ENCODE results near the gene JPH3.

The JPH3 gene

DNA sequence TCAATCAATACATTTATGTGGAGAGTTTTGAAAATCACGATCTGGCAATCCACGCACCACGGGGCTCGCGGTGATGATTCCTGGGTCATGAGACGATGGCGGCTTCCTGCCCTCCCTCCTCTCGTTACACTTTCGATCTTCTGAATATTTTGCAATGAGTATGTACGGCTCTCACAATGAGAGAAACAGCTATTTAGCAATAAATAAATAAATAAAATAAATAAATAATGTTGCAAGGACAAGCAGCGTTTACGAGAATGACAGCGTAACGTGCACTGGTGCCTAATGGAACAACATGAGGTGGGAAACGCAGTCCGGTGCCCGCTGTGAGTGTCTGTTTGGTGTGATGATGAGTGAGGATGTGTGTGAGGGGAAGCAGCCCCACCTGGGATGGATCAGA is 46.7 kb upstream of the JPH3 start:
- Histone ChIP-seq H3F3A (ENCODE audit: control insufficient read depth, insufficient read depth) (no peaks in the 10 kb centered on the region), H3K27ac (ENCODE audit: low read depth, low read length) (no peak overlapping the region), H3K79me2 (ENCODE audit: control insufficient read depth, low read length) (no peaks in the 10 kb centered on the region), H3K36me3 (ENCODE audit: control insufficient read depth, low read length) (no peaks in the 10 kb centered on the region), H3K9me3 (ENCODE audit: control insufficient read depth, insufficient read depth, low read length) (no peaks in the 10 kb centered on the region; the same call in 1 of the 2 replicates), H3K4me1 (ENCODE audit: control insufficient read depth, low read length) (peaks cover 2% of the 10 kb centered on the region; the same call in 1 of the 2 replicates), H4K20me1 (ENCODE audit: control insufficient read depth, insufficient read depth, low read depth, low read length) (no peaks in the 10 kb centered on the region), H3K4me3 (ENCODE audit: low read length) (no peak overlapping the region), H3K9me2 (replicated peaks; ENCODE audit: control insufficient read depth, low read length) (no peaks in the 10 kb centered on the region), H3K4me2 (ENCODE audit: low read length) (no peak overlapping the region), H3K27me3 (ENCODE audit: control insufficient read depth, low read length) (no peaks in the 10 kb centered on the region)
- no peak for TF ChIP-seq EZH2phosphoT487 (IDR thresholded peaks at IDR 0.05; ENCODE audit: borderline replicate concordance, low read length)

DNA sequence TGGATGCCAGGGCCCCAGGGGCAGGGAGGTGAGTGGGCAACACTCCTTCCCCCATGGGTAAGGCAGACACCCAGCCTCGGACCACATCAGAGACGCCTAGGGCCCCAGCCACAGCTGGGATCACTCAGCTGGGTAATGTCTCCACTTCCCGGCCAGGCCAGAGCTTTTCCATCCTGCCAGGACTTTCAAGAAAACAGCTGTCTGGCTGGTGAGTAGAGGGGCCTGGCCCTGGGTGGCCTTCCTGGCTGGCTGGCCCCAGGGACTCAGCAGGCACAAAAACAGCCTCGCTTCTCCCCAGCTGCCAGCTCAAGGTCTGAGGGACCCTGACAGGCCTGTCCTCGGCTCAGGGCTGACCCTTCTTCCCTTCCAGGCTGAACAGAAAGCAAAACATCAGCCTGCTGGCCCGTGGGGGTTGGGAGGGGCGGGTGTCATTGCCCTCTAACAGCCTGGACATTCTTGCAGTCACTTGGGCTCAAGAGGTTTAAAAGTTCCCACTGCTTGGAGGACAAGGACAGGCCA is 45.3 kb upstream of the JPH3 start:
- Histone ChIP-seq H3K4me2 (ENCODE audit: low read length) (no peak overlapping the region), H3K9me3 (ENCODE audit: control insufficient read depth, insufficient read depth, low read length) (no peaks in the 10 kb centered on the region; the same call in 1 of the 2 replicates), H3K4me3 (ENCODE audit: low read length) (no peak overlapping the region), H3K27me3 (ENCODE audit: control insufficient read depth, low read length) (no peaks in the 10 kb centered on the region), H3K9me2 (replicated peaks; ENCODE audit: control insufficient read depth, low read length) (no peaks in the 10 kb centered on the region), H3K79me2 (ENCODE audit: control insufficient read depth, low read length) (no peaks in the 10 kb centered on the region), H3F3A (ENCODE audit: control insufficient read depth, insufficient read depth) (no peaks in the 10 kb centered on the region), H3K4me1 (ENCODE audit: control insufficient read depth, low read length) (peaks cover 3% of the 10 kb centered on the region; the same call in 1 of the 2 replicates), H3K36me3 (ENCODE audit: control insufficient read depth, low read length) (no peaks in the 10 kb centered on the region), H4K20me1 (ENCODE audit: control insufficient read depth, insufficient read depth, low read depth, low read length) (no peaks in the 10 kb centered on the region), H3K27ac (ENCODE audit: low read depth, low read length) (no peak overlapping the region)
- no peak for TF ChIP-seq EZH2phosphoT487 (IDR thresholded peaks at IDR 0.05; ENCODE audit: borderline replicate concordance, low read length)

DNA sequence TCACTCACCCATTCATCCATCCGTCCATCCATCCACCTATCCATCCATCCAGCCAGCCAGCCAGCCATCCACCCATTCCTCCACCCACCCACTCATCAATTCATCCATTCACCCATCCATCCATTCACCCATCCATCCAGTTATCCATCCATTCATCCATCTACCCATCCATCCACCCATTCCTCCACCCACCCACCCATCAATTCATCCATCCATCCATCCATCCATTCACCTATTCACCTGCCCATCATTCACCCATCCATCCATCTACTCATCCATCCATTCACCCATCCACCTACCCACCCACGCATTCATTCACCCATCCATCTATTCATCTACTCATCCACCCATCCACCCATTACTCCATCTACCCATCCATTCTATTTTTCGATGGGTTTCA is 43.6 kb upstream of the JPH3 start:
- Histone ChIP-seq H3K79me2 (ENCODE audit: control insufficient read depth, low read length) (no peaks in the 10 kb centered on the region), H3K27me3 (ENCODE audit: control insufficient read depth, low read length) (no peaks in the 10 kb centered on the region), H3K9me3 (ENCODE audit: control insufficient read depth, insufficient read depth, low read length) (no peaks in the 10 kb centered on the region; the same call in 1 of the 2 replicates)

DNA sequence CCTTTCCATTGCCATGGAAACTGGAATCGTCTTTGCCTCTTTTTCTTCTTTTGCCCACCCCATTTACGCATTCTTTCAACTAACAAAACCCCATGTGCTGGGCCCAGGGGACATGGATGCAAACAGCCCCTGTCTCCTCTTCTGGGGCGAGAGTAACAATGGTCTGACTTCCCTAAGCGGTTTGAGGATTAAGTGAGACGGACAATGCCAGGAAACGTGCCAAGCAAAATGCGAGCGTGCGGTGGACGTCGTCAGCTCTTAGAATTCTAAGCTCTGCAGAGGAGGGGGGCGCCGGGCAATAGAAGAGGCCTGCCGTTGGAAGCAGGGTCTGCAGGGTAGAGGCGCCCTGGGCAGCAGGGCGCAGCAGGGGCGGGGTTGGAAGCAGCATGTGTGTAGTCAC is 42.4 kb upstream of the JPH3 start:
- Histone ChIP-seq H3K27ac (ENCODE audit: low read depth, low read length) (no peak overlapping the region), H3K4me3 (ENCODE audit: low read length) (no peak overlapping the region), H4K20me1 (ENCODE audit: control insufficient read depth, insufficient read depth, low read depth, low read length) (no peaks in the 10 kb centered on the region), H3F3A (ENCODE audit: control insufficient read depth, insufficient read depth) (no peaks in the 10 kb centered on the region), H3K36me3 (ENCODE audit: control insufficient read depth, low read length) (no peaks in the 10 kb centered on the region), H3K9me3 (ENCODE audit: control insufficient read depth, insufficient read depth, low read length) (peaks cover 4% of the 10 kb centered on the region; the same call in 1 of the 2 replicates), H3K4me2 (ENCODE audit: low read length) (no peak overlapping the region), H3K4me1 (ENCODE audit: control insufficient read depth, low read length) (peaks cover 3% of the 10 kb centered on the region; the same call in 1 of the 2 replicates), H3K79me2 (ENCODE audit: control insufficient read depth, low read length) (no peaks in the 10 kb centered on the region), H3K27me3 (ENCODE audit: control insufficient read depth, low read length) (no peaks in the 10 kb centered on the region), H3K9me2 (replicated peaks; ENCODE audit: control insufficient read depth, low read length) (no peaks in the 10 kb centered on the region)
- TF ChIP-seq, protein P1, sequence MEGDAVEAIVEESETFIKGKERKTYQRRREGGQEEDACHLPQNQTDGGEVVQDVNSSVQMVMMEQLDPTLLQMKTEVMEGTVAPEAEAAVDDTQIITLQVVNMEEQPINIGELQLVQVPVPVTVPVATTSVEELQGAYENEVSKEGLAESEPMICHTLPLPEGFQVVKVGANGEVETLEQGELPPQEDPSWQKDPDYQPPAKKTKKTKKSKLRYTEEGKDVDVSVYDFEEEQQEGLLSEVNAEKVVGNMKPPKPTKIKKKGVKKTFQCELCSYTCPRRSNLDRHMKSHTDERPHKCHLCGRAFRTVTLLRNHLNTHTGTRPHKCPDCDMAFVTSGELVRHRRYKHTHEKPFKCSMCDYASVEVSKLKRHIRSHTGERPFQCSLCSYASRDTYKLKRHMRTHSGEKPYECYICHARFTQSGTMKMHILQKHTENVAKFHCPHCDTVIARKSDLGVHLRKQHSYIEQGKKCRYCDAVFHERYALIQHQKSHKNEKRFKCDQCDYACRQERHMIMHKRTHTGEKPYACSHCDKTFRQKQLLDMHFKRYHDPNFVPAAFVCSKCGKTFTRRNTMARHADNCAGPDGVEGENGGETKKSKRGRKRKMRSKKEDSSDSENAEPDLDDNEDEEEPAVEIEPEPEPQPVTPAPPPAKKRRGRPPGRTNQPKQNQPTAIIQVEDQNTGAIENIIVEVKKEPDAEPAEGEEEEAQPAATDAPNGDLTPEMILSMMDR (IDR thresholded peaks at IDR 0.05; ENCODE audit: low read depth, low read length, poor library complexity, severe bottlenecking) = no peak
- no peak for TF ChIP-seq EZH2phosphoT487 (IDR thresholded peaks at IDR 0.05; ENCODE audit: borderline replicate concordance, low read length)

More for the DNA sequence above, 43.6 kb upstream of the JPH3 start:
- TF ChIP-seq EZH2phosphoT487 (IDR thresholded peaks at IDR 0.05; ENCODE audit: borderline replicate concordance, low read length) = no peak
- TF ChIP-seq, protein P1 (IDR thresholded peaks at IDR 0.05; ENCODE audit: low read depth, low read length, poor library complexity, severe bottlenecking) = no peak
- no peak overlapping the region for H3K4me2 ChIP-seq (ENCODE audit: low read length)
- no peaks in the 10 kb centered on the region for H3K36me3 ChIP-seq (ENCODE audit: control insufficient read depth, low read length)
- H4K20me1 ChIP-seq (ENCODE audit: control insufficient read depth, insufficient read depth, low read depth, low read length) = no peaks in the 10 kb centered on the region
- no peaks in the 10 kb centered on the region for H3F3A ChIP-seq (ENCODE audit: control insufficient read depth, insufficient read depth)
- no peaks in the 10 kb centered on the region for H3K9me2 ChIP-seq (replicated peaks; ENCODE audit: control insufficient read depth, low read length)
- H3K27ac ChIP-seq (ENCODE audit: low read depth, low read length) = no peak overlapping the region
- H3K4me3 ChIP-seq (ENCODE audit: low read length) = no peak overlapping the region
- H3K4me1 ChIP-seq (ENCODE audit: control insufficient read depth, low read length) = peaks cover 3% of the 10 kb centered on the region; the same call in 1 of the 2 replicates

Data from DOHH2 (cell line).